HepG2 (cell line): ENCODE measurements around the gene FNDC3A. TPM values are rescaled to one million over a fixed set of nuclear protein-coding genes. Genes with fewer than 3 reads are reported as not detected.

Experiments
- FOXA3 ChIP-seq: IDR thresholded peaks from 2 replicates; pipeline ENCODE4 v1.6.1; 2016; ENCODE audit warnings: missing genetic modification reagents, missing compliant biosample characterization
- FOXM1 ChIP-seq: sonication (generic); formaldehyde crosslinking; IDR thresholded peaks from 2 replicates; pipeline ENCODE4 v1.5.0; 2020; ENCODE audit warnings: missing genetic modification reagents
- GABPB1 ChIP-seq: IDR thresholded peaks from 2 replicates; pipeline ENCODE4 v1.6.1; 2016; ENCODE audit warnings: mild to moderate bottlenecking, missing genetic modification reagents, moderate library complexity, missing compliant biosample characterization
- HNF4A ChIP-seq: sonication (generic); formaldehyde crosslinking; IDR thresholded peaks from 2 replicates; pipeline ENCODE4 v1.4.0; 2020; ENCODE audit warnings: missing genetic modification reagents
- HOXD1 ChIP-seq: sonication (generic); formaldehyde crosslinking; IDR thresholded peaks from 2 replicates; pipeline ENCODE4 v1.5.0; 2020; ENCODE audit warnings: missing genetic modification reagents
- IRF2 ChIP-seq: IDR thresholded peaks from 2 replicates; pipeline ENCODE4 v1.6.1; 2018; ENCODE audit warnings: missing genetic modification reagents, missing compliant biosample characterization
- NCOR1 ChIP-seq: fragments of 200-600 bp; sonication (generic); IDR thresholded peaks from 2 replicates; pipeline ENCODE4 v1.7.0; 2017; ENCODE audit warnings: antibody characterized with exemption, low read length, borderline replicate concordance
- NFKBIZ ChIP-seq: IDR thresholded peaks from 2 replicates; pipeline ENCODE4 v1.6.1; 2018; ENCODE audit warnings: missing genetic modification reagents, missing compliant biosample characterization
- NKX3-1 ChIP-seq: sonication (generic); formaldehyde crosslinking; IDR thresholded peaks from 2 replicates; pipeline ENCODE4 v1.5.0; 2020; ENCODE audit warnings: missing genetic modification reagents
- POGZ ChIP-seq: sonication (generic); formaldehyde crosslinking; IDR thresholded peaks from 2 replicates; pipeline ENCODE4 v1.4.0; 2020; ENCODE audit warnings: mild to moderate bottlenecking, missing genetic modification reagents
- POLR2A ChIP-seq, 2 experiments: IDR thresholded peaks; 2 replicates each; pipeline ENCODE4 v1.6.1; 2011; ENCODE audit warnings: low read depth in 2 of 2, low read length in 2 of 2, mild to moderate bottlenecking in 1 of 2, moderate library complexity in 1 of 2; ENCODE audit not compliant: insufficient read depth in 1 of 2
- SP4 ChIP-seq: sonication (generic); formaldehyde crosslinking; IDR thresholded peaks from 2 replicates; pipeline ENCODE4 v1.8.1; 2023; ENCODE audit warnings: mild to moderate bottlenecking, missing genetic modification reagents
- TAF1 ChIP-seq: sonication (generic); formaldehyde crosslinking; IDR thresholded peaks from 2 replicates; pipeline ENCODE4 v1.4.0; 2020; ENCODE audit warnings: missing genetic modification reagents
- XRCC5 ChIP-seq: fragments of 200-400 bp; formaldehyde crosslinking; optimal IDR thresholded peaks from 2 replicates; pipeline ENCODE3; 2017; ENCODE audit warnings: mild to moderate bottlenecking, low read length
- ZFP90 ChIP-seq: sonication (generic); formaldehyde crosslinking; IDR thresholded peaks from 2 replicates; pipeline ENCODE4 v1.8.0; 2022; ENCODE audit warnings: missing genetic modification reagents, mild to moderate bottlenecking, inconsistent platforms, borderline replicate concordance
- ZMYM3 ChIP-seq: sonication (generic); formaldehyde crosslinking; IDR thresholded peaks from 2 replicates; pipeline ENCODE4 v1.5.1; 2020; ENCODE audit warnings: mild to moderate bottlenecking, missing genetic modification reagents
- ZMYM4 ChIP-seq: sonication (generic); formaldehyde crosslinking; IDR thresholded peaks from 2 replicates; pipeline ENCODE4 v1.8.1; 2023; ENCODE audit warnings: mild to moderate bottlenecking, missing genetic modification reagents
- ZNF232 ChIP-seq: sonication (generic); formaldehyde crosslinking; IDR thresholded peaks from 2 replicates; pipeline ENCODE4 v1.4.0; 2020; ENCODE audit warnings: missing genetic modification reagents, borderline replicate concordance
- ZNF256 ChIP-seq: sonication (generic); formaldehyde crosslinking; conservative IDR thresholded peaks from 2 replicates; pipeline ENCODE4 v1.4.0; 2020; ENCODE audit warnings: missing genetic modification reagents
- ZNF335 ChIP-seq: sonication (generic); formaldehyde crosslinking; IDR thresholded peaks from 2 replicates; pipeline ENCODE4 v1.4.0; 2020; ENCODE audit warnings: missing genetic modification reagents
- ZNF558 ChIP-seq: sonication (generic); formaldehyde crosslinking; IDR thresholded peaks from 2 replicates; pipeline ENCODE4 v1.9.0; 2022; ENCODE audit warnings: mild to moderate bottlenecking, missing genetic modification reagents, borderline replicate concordance
- ZNF572 ChIP-seq: sonication (generic); formaldehyde crosslinking; IDR thresholded peaks from 2 replicates; pipeline ENCODE4 v1.5.1; 2020; ENCODE audit warnings: mild to moderate bottlenecking, missing genetic modification reagents
- ZNF629 ChIP-seq: sonication (generic); formaldehyde crosslinking; conservative IDR thresholded peaks from 2 replicates; pipeline ENCODE4 v1.5.0; 2020; ENCODE audit warnings: missing genetic modification reagents
- polyA plus RNA-seq, 8 experiments: library from polyadenylated mRNA; depleted of rRNA in 3 of 8; stranded (reverse) in 7 of 8; unstranded in 1 of 8; fragments of >200 nt; fragmentation: Illumina TruSeq in 4 of 8; extraction: Trizol in 4 of 8; gene quantifications; 2 replicates each; pipeline versions ENCODE4 v1.2.1 to v1.2.3, GENCODE V29; 2011 to 2016; ENCODE audit warnings: low read depth in 4 of 8, missing spikeins in 1 of 8, mixed read lengths in 1 of 8; ENCODE audit not compliant: insufficient read depth in 1 of 8
- total RNA-seq, 5 experiments: library from RNA; depleted of rRNA; stranded (reverse); fragments of >200 nt; fragmentation: Illumina TruSeq; extraction: Trizol; gene quantifications; 2 replicates each; pipeline ENCODE4 v1.2.3, GENCODE V29; 2016; ENCODE audit warnings: low read depth in 1 of 5
- TF ChIP-seq, protein P1 (sequence below): sonication (generic); formaldehyde crosslinking; IDR thresholded peaks from 2 replicates; pipeline ENCODE4 v1.9.0; 2022; ENCODE audit warnings: missing genetic modification reagents, mild to moderate bottlenecking, borderline replicate concordance
- TF ChIP-seq, protein P2 (sequence below): sonication (generic); formaldehyde crosslinking; IDR thresholded peaks from 2 replicates; pipeline ENCODE4 v1.8.1; 2022; ENCODE audit warnings: low read depth, mild to moderate bottlenecking, missing genetic modification reagents
- TF ChIP-seq, protein P3 (sequence below): sonication (generic); formaldehyde crosslinking; IDR thresholded peaks from 2 replicates; pipeline ENCODE4 v1.4.0; 2020; ENCODE audit warnings: missing genetic modification reagents

The FNDC3A gene
- total and polyA plus RNA-seq, 2 of the 13 experiments (the other 11 are each of a cell fraction or from before 2014, with no cell fraction given), result 36.7 to 39.3 TPM

GRCh38 chr13:49214917-49215376 lies 239.2 kb downstream of the FNDC3A start (continued):
- TF ChIP-seq, protein P1, sequence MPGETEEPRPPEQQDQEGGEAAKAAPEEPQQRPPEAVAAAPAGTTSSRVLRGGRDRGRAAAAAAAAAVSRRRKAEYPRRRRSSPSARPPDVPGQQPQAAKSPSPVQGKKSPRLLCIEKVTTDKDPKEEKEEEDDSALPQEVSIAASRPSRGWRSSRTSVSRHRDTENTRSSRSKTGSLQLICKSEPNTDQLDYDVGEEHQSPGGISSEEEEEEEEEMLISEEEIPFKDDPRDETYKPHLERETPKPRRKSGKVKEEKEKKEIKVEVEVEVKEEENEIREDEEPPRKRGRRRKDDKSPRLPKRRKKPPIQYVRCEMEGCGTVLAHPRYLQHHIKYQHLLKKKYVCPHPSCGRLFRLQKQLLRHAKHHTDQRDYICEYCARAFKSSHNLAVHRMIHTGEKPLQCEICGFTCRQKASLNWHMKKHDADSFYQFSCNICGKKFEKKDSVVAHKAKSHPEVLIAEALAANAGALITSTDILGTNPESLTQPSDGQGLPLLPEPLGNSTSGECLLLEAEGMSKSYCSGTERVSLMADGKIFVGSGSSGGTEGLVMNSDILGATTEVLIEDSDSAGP (CRISPR knock-in tag), result peak; percentile 55; the same call in 1 of the 2 replicates
- TF ChIP-seq ZNF629 (CRISPR knock-in tag) (peak; percentile 36; the same call in 1 of the 2 replicates), GABPB1 (CRISPR knock-in tag) (peak; percentile 89), ZMYM3 (CRISPR knock-in tag) (0 out of 2 replicates have a peak, but pooled peaks have one; percentile 42), POLR2A (IDR thresholded peaks at IDR 0.05; ENCODE audit: insufficient read depth in 1 of 2, low read depth in 2 of 2, low read length in 2 of 2) (peak; percentile 73 to 77), ZFP90 (CRISPR knock-in tag) (0 out of 2 replicates have a peak, but pooled peaks have one; percentile 41), FOXM1 (CRISPR knock-in tag) (no peak), HOXD1 (CRISPR knock-in tag) (0 out of 2 replicates have a peak, but pooled peaks have one; percentile 65), TAF1 (peak; percentile 63; the same call in 1 of the 2 replicates), NKX3-1 (CRISPR knock-in tag) (0 out of 2 replicates have a peak, but pooled peaks have one; percentile 20), NFKBIZ (0 out of 2 replicates have a peak, but pooled peaks have one; percentile 38), POGZ (CRISPR knock-in tag) (peak; percentile 81), ZNF558 (CRISPR knock-in tag) (no peak), ZNF572 (CRISPR knock-in tag) (0 out of 2 replicates have a peak, but pooled peaks have one; percentile 43), XRCC5 (peak; percentile 62), ZNF256 (CRISPR knock-in tag) (no peak), ZMYM4 (CRISPR knock-in tag) (peak; percentile 80; the same call in 1 of the 2 replicates), ZNF335 (no peak), NCOR1 (peak; percentile 43; the same call in 1 of the 2 replicates), FOXA3 (0 out of 2 replicates have a peak, but pooled peaks have one; percentile 7), SP4 (CRISPR knock-in tag) (peak; percentile 66; the same call in 1 of the 2 replicates), HNF4A (peak; percentile 38; the same call in 1 of the 2 replicates), ZNF232 (CRISPR knock-in tag) (0 out of 2 replicates have a peak, but pooled peaks have one; percentile 25), IRF2 (CRISPR knock-in tag) (peak; percentile 49; the same call in 1 of the 2 replicates)
- TF ChIP-seq, protein P2, sequence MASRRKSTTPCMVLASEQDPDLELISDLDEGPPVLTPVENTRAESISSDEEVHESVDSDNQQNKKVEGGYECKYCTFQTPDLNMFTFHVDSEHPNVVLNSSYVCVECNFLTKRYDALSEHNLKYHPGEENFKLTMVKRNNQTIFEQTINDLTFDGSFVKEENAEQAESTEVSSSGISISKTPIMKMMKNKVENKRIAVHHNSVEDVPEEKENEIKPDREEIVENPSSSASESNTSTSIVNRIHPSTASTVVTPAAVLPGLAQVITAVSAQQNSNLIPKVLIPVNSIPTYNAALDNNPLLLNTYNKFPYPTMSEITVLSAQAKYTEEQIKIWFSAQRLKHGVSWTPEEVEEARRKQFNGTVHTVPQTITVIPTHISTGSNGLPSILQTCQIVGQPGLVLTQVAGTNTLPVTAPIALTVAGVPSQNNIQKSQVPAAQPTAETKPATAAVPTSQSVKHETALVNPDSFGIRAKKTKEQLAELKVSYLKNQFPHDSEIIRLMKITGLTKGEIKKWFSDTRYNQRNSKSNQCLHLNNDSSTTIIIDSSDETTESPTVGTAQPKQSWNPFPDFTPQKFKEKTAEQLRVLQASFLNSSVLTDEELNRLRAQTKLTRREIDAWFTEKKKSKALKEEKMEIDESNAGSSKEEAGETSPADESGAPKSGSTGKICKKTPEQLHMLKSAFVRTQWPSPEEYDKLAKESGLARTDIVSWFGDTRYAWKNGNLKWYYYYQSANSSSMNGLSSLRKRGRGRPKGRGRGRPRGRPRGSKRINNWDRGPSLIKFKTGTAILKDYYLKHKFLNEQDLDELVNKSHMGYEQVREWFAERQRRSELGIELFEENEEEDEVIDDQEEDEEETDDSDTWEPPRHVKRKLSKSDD (CRISPR knock-in tag), result no peak
- TF ChIP-seq, protein P3, sequence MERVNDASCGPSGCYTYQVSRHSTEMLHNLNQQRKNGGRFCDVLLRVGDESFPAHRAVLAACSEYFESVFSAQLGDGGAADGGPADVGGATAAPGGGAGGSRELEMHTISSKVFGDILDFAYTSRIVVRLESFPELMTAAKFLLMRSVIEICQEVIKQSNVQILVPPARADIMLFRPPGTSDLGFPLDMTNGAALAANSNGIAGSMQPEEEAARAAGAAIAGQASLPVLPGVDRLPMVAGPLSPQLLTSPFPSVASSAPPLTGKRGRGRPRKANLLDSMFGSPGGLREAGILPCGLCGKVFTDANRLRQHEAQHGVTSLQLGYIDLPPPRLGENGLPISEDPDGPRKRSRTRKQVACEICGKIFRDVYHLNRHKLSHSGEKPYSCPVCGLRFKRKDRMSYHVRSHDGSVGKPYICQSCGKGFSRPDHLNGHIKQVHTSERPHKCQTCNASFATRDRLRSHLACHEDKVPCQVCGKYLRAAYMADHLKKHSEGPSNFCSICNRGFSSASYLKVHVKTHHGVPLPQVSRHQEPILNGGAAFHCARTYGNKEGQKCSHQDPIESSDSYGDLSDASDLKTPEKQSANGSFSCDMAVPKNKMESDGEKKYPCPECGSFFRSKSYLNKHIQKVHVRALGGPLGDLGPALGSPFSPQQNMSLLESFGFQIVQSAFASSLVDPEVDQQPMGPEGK, result 0 out of 2 replicates have a peak, but pooled peaks have one; percentile 34
